ENCODE measurements around the gene TOMM40.

DNA sequence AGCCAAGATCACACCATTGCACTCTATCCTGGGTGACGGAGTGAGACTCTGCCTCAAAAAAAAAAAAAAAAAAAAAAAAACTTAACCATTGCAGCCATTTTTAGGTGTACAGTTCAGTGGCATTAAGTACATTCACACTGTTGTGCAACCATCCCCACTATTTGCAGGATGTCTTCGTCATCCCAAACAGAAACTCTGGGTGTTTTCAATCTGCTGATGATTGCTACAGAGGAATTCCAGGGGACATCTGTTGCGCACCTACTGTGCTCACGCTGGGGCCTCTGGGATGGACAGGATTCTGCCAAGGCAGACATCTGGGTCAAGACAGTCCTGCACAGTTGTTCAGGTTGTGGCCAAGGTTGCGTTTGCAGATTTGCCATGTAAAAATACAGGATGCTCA, 48.6 kb downstream of the TOMM40 start:
- TF ChIP-seq, protein P1, sequence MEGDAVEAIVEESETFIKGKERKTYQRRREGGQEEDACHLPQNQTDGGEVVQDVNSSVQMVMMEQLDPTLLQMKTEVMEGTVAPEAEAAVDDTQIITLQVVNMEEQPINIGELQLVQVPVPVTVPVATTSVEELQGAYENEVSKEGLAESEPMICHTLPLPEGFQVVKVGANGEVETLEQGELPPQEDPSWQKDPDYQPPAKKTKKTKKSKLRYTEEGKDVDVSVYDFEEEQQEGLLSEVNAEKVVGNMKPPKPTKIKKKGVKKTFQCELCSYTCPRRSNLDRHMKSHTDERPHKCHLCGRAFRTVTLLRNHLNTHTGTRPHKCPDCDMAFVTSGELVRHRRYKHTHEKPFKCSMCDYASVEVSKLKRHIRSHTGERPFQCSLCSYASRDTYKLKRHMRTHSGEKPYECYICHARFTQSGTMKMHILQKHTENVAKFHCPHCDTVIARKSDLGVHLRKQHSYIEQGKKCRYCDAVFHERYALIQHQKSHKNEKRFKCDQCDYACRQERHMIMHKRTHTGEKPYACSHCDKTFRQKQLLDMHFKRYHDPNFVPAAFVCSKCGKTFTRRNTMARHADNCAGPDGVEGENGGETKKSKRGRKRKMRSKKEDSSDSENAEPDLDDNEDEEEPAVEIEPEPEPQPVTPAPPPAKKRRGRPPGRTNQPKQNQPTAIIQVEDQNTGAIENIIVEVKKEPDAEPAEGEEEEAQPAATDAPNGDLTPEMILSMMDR (IDR thresholded peaks at IDR 0.05 in 2 of 3, conservative IDR thresholded peaks at IDR 0.05 in 1 of 3; ENCODE audit: insufficient read depth in 2 of 3, low read depth in 1 of 3, low read length in 3 of 3): no peak
- TF ChIP-seq ZNF644 (tag; IDR thresholded peaks at IDR 0.05; ENCODE audit: low read depth): no peak
- TF ChIP-seq ARNT (IDR thresholded peaks at IDR 0.05): no peak

All from K562 (cell line).